NB4 (cell line): Measurements from ENCODE around the gene PASK.

ENCODE experiments used
- DNase-seq: peaks from one replicate; pipeline ENCODE4 v3.0.0; 2010; ENCODE audit warnings: low read depth
- H3K4me3 ChIP-seq: one replicate; pipeline ENCODE4 v1.5.1; 2011; ENCODE audit warnings: mild to moderate bottlenecking, low read depth, low read length, moderate library complexity
- MYC ChIP-seq: IDR thresholded peaks from 2 replicates; pipeline ENCODE4 v1.6.1; 2011; ENCODE audit warnings: low read depth, low read length
- POLR2A ChIP-seq: IDR thresholded peaks from 2 replicates; pipeline ENCODE4 v1.6.1; 2011; ENCODE audit warnings: mild to moderate bottlenecking; ENCODE audit not compliant: insufficient read length; ENCODE audit errors: extremely low read depth
- TF ChIP-seq, protein P1 (sequence below): IDR thresholded peaks from 2 replicates; pipeline ENCODE4 v1.6.1; 2011; ENCODE audit warnings: low read depth, low read length
- TF ChIP-seq, protein P2 (sequence below): IDR thresholded peaks from one replicate; pipeline ENCODE4 v1.5.1; 2012; ENCODE audit warnings: low read depth, low read length

The PASK gene

DNA sequence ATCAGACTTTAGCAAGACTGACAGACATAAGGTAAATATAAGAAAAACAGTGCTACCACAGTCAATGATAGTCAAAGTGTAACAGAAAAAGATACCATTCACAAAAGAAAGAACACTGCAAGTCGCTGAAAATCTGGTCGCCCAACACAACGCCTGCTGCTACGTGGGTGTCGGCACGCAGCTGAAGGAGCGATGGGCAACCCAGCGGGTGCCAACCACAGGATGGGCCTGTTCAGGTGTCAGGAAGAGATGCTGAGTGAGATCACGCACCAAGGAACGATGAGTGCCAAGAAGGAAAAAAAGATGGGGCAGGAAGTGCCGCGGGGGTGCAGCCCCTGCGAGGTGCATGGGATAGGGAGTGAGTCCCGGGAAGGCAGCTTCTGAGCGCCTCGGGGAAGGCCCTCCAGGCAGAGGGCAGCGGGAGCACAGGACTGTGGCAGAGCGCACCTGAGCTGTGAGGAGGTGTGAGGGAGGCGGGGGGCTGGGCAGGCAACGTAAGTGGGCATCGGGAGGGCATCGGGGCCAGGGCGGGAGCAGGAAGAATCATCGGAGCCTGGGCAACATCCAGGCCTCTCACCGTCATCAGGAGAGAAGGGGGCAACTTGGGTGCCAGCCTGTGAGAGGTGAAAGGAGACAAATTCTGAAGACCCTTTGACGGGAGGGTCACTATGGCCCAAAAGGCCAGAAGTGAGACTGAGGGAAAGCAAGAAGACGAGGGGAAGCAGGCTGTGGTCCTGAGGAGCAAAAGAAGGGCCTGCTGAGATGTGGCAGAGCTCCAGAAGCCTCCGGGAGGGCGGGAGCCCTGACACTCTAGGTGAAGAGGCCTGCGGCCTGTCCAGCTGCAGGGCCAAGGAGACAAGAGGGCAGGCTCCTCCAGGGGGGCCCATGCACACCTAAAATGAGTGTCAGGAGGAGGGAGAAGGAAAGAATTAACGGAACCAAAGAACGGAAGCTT lies 32.4 kb downstream of the PASK start:
- no peak for DNase-seq
- TF ChIP-seq, protein P1, sequence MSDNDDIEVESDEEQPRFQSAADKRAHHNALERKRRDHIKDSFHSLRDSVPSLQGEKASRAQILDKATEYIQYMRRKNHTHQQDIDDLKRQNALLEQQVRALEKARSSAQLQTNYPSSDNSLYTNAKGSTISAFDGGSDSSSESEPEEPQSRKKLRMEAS, result no peak
- TF ChIP-seq, protein P2, sequence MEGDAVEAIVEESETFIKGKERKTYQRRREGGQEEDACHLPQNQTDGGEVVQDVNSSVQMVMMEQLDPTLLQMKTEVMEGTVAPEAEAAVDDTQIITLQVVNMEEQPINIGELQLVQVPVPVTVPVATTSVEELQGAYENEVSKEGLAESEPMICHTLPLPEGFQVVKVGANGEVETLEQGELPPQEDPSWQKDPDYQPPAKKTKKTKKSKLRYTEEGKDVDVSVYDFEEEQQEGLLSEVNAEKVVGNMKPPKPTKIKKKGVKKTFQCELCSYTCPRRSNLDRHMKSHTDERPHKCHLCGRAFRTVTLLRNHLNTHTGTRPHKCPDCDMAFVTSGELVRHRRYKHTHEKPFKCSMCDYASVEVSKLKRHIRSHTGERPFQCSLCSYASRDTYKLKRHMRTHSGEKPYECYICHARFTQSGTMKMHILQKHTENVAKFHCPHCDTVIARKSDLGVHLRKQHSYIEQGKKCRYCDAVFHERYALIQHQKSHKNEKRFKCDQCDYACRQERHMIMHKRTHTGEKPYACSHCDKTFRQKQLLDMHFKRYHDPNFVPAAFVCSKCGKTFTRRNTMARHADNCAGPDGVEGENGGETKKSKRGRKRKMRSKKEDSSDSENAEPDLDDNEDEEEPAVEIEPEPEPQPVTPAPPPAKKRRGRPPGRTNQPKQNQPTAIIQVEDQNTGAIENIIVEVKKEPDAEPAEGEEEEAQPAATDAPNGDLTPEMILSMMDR, result no peak
- TF ChIP-seq POLR2A, result no peak
- no peak for TF ChIP-seq MYC
- H3K4me3 ChIP-seq, result no peak overlapping the region

DNA sequence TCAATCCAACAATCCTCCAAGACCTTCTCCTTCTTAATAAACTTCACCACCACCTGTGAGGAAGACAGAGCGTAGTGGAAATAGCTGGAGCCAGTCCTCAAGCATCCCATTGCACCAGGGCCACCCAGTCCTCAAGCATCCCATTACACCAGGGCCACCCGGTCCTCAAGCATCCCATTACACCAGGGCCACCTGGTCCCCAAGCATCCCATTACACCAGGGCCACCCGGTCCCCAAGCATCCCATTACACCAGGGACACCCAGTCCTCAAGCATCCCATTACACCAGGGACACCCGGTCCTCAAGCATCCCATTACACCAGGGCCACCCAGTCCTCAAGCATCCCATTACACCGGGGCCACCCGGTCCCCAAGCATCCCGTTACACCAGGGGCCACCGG lies 33.9 kb downstream of the PASK start:
- H3K4me3 ChIP-seq, result no peak overlapping the region
- no peak for TF ChIP-seq POLR2A
- TF ChIP-seq MYC, result no peak
- TF ChIP-seq, protein P2, result no peak
- TF ChIP-seq, protein P1, result no peak
- no peak for DNase-seq

DNA sequence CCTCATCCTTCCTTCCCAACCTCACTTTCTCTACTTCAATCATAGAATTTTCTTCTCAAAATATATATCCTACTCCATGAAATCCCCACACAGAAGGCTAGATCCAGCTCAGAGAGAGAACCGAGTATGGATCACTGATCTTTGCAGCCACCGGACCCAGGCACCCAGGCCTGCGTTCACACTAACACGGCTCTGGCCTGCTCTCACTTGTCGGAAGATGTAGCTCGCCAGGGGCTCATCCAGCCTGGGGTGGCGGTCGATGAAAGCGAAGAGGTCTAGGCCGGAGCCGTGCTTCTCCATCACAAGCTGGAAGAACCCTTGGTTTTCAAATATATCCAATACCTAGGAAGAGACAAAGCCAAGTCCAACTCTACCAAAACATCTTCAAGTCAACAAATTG lies 34.4 kb downstream of the PASK start:
- TF ChIP-seq POLR2A (no peak), MYC (no peak)
- TF ChIP-seq, protein P2, result no peak
- TF ChIP-seq, protein P1, result no peak
- DNase-seq, result no peak

DNA sequence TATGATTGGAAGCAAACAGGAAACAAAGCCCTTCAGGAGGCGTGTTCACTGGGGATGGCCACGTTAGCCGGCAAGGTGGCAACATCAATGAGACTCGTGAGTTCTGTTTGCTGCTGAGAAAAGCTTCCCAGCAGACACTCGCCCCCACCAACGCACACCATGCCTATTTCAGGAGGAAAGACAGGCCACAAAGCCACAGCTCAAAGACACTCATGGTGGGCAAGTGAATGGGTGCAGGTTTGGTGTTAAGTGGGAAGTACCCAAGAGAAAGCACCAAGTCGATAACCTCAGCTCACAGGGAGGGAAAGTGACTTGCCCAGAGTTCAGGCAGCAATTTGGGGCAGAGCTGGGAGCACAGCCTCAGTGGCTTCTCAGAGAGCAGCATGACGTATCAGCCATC lies 36.7 kb downstream of the PASK start:
- TF ChIP-seq, protein P1, result no peak
- TF ChIP-seq POLR2A, result no peak
- no peak for TF ChIP-seq MYC
- TF ChIP-seq, protein P2, result no peak
- H3K4me3 ChIP-seq, result no peak overlapping the region
- DNase-seq, result no peak

More for the DNA sequence above, 34.4 kb downstream of the PASK start:
- H3K4me3 ChIP-seq, result no peak overlapping the region

DNA sequence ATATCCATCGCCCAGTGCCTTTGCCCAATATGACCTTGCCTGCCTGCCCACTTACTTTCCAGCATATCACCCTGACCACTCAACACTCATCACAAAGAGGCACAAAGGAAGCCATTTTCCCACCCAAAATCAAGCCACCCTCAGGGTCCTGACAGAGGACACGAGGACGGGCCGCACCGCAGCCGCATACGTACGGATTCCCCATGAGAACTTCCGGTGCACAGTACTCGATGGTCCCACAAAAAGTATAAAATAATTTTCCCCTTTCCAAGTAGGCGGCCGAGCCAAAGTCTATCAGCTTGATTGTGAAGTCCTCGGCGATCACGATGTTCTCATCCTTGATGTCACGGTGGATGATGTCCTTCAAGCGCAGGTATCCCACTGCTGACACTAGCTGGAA lies 37.2 kb downstream of the PASK start:
- no peak overlapping the region for H3K4me3 ChIP-seq
- DNase-seq, result no peak
- TF ChIP-seq, protein P1, result no peak

DNA sequence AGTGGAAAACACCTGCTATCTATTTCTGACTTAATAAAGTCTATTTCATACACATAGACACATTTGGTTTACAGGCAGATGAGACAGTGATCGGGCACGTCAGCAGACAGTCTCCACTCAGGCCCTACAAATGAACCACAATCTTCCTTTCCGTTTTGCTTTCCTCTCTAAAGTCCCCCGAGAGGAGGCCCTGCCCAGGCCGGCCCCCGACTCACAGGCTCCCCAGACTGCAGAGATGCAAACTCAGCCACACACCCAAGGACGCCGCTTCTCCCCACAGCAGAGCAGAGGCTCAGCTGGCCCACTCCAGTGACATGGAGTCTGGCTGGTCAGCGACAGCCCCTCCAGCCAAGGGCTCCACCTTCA lies 37.8 kb downstream of the PASK start:
- TF ChIP-seq, protein P2, result no peak
- no peak overlapping the region for H3K4me3 ChIP-seq
- DNase-seq, result no peak
